ENCODE data around the gene SFTA2.

GRCh38 chr6:30897882-30898281 lies 34.1 kb downstream of the SFTA2 start:
- TF ChIP-seq POLR2A (IDR thresholded peaks at IDR 0.05; ENCODE audit: low read depth, low read length) (no peak), TAF1 (IDR thresholded peaks at IDR 0.05; ENCODE audit: borderline replicate concordance, low read depth, low read length) (no peak)

Data from GM12892 (cell line).